HepG2 (cell line): ENCODE data around the gene AKAP12. TPM values are rescaled to one million over a fixed set of nuclear protein-coding genes. Genes with fewer than 3 reads are reported as not detected.

Experiments used
- ATF7-NPFF ChIP-seq: sonication (generic); formaldehyde crosslinking; IDR thresholded peaks from 2 replicates; pipeline ENCODE4 v1.8.1; 2023; ENCODE audit warnings: mild to moderate bottlenecking, low read depth, missing genetic modification reagents, moderate library complexity
- BORCS8-MEF2B ChIP-seq: sonication (generic); formaldehyde crosslinking; IDR thresholded peaks from 2 replicates; pipeline ENCODE4 v1.8.0; 2022; ENCODE audit warnings: mild to moderate bottlenecking, missing genetic modification reagents
- CENPT ChIP-seq: sonication (generic); formaldehyde crosslinking; IDR thresholded peaks from 2 replicates; pipeline ENCODE4 v1.8.0; 2022; ENCODE audit warnings: low read depth, mild to moderate bottlenecking, moderate library complexity, missing genetic modification reagents
- ETV5 ChIP-seq: IDR thresholded peaks from 2 replicates; pipeline ENCODE4 v1.6.1; 2018; ENCODE audit warnings: missing biosample characterization, missing genetic modification reagents, inconsistent platforms, borderline replicate concordance
- GATAD2A ChIP-seq: IDR thresholded peaks from 2 replicates; pipeline ENCODE4 v1.6.1; 2016
- HNRNPK ChIP-seq: fragments of 200-400 bp; formaldehyde crosslinking; IDR thresholded peaks from 2 replicates; pipeline ENCODE4 v1.6.1; 2018; ENCODE audit warnings: low read length, low read depth, moderate library complexity, mild to moderate bottlenecking; ENCODE audit not compliant: poor library complexity, severe bottlenecking
- HOXA9 ChIP-seq: sonication (generic); formaldehyde crosslinking; IDR thresholded peaks from 2 replicates; pipeline ENCODE4 v1.8.1; 2022; ENCODE audit warnings: missing genetic modification reagents, mild to moderate bottlenecking, moderate library complexity, borderline replicate concordance
- PREB ChIP-seq: sonication (generic); formaldehyde crosslinking; IDR thresholded peaks from 2 replicates; pipeline ENCODE4 v1.4.0; 2020; ENCODE audit warnings: missing genetic modification reagents
- SNAI1 ChIP-seq: sonication (generic); formaldehyde crosslinking; IDR thresholded peaks from 2 replicates; pipeline ENCODE4 v1.5.0; 2020; ENCODE audit warnings: mild to moderate bottlenecking, missing genetic modification reagents, borderline replicate concordance
- TARDBP ChIP-seq: sonication (generic); formaldehyde crosslinking; IDR thresholded peaks from 2 replicates; pipeline ENCODE4 v1.8.0; 2022; ENCODE audit warnings: mild to moderate bottlenecking, missing genetic modification reagents
- ZBTB26 ChIP-seq: IDR thresholded peaks from 2 replicates; pipeline ENCODE4 v1.6.1; 2016; ENCODE audit warnings: missing compliant biosample characterization, missing genetic modification reagents, borderline replicate concordance
- ZBTB8A ChIP-seq: sonication (generic); formaldehyde crosslinking; IDR thresholded peaks from 2 replicates; pipeline ENCODE4 v1.4.0; 2020; ENCODE audit warnings: mild to moderate bottlenecking, low read depth, missing genetic modification reagents, borderline replicate concordance
- ZFP36 ChIP-seq: fragments of 150-350 bp; IDR thresholded peaks from 2 replicates; pipeline ENCODE4 v1.6.1; 2018; ENCODE audit warnings: borderline replicate concordance, low read length, low read depth; ENCODE audit not compliant: partially characterized antibody
- ZNF350 ChIP-seq: sonication (generic); formaldehyde crosslinking; IDR thresholded peaks from 2 replicates; pipeline ENCODE4 v1.4.0; 2020; ENCODE audit warnings: mild to moderate bottlenecking, low read depth, missing genetic modification reagents, borderline replicate concordance
- ZNF432 ChIP-seq: sonication (generic); formaldehyde crosslinking; IDR thresholded peaks from 2 replicates; pipeline ENCODE4 v1.5.0; 2020; ENCODE audit warnings: missing genetic modification reagents, mild to moderate bottlenecking, borderline replicate concordance
- ZNF761 ChIP-seq: sonication (generic); formaldehyde crosslinking; conservative IDR thresholded peaks from 2 replicates; pipeline ENCODE4 v1.4.0; 2020; ENCODE audit warnings: mild to moderate bottlenecking, missing genetic modification reagents
- ZNF800 ChIP-seq: sonication (generic); formaldehyde crosslinking; IDR thresholded peaks from 2 replicates; pipeline ENCODE4 v1.4.0; 2020; ENCODE audit warnings: missing genetic modification reagents
- ZSCAN20 ChIP-seq: sonication (generic); formaldehyde crosslinking; IDR thresholded peaks from 2 replicates; pipeline ENCODE4 v1.4.0; 2020; ENCODE audit warnings: missing genetic modification reagents, mild to moderate bottlenecking, borderline replicate concordance
- ZSCAN21 ChIP-seq: sonication (generic); formaldehyde crosslinking; IDR thresholded peaks from 2 replicates; pipeline ENCODE4 v1.8.0; 2022; ENCODE audit warnings: mild to moderate bottlenecking, missing genetic modification reagents, moderate library complexity, borderline replicate concordance
- polyA plus RNA-seq, 8 experiments: library from polyadenylated mRNA; depleted of rRNA in 3 of 8; stranded (reverse) in 7 of 8; unstranded in 1 of 8; fragments of >200 nt; fragmentation: Illumina TruSeq in 4 of 8; extraction: Trizol in 4 of 8; gene quantifications; 2 replicates each; pipeline versions ENCODE4 v1.2.1 to v1.2.3, GENCODE V29; 2011 to 2016; ENCODE audit warnings: low read depth in 4 of 8, missing spikeins in 1 of 8, mixed read lengths in 1 of 8; ENCODE audit not compliant: insufficient read depth in 1 of 8
- total RNA-seq, 5 experiments: library from RNA; depleted of rRNA; stranded (reverse); fragments of >200 nt; fragmentation: Illumina TruSeq; extraction: Trizol; gene quantifications; 2 replicates each; pipeline ENCODE4 v1.2.3, GENCODE V29; 2016; ENCODE audit warnings: low read depth in 1 of 5
- TF ChIP-seq, protein P1 (sequence below), 2 experiments: IDR thresholded peaks; 2 replicates each; pipeline ENCODE4 v1.6.1; 2011 to 2012; ENCODE audit warnings: low read length in 2 of 2, borderline replicate concordance in 1 of 2, low read depth in 1 of 2, mild to moderate bottlenecking in 1 of 2, moderate library complexity in 1 of 2

AKAP12 gene
- total and polyA plus RNA-seq, 2 of the 13 experiments (the other 11 are each of a cell fraction or from before 2014, with no cell fraction given), result 10.6 to 19.0 TPM

- TF ChIP-seq ETV5 (peak; percentile 54), ZBTB26 (CRISPR knock-in tag) (peak; percentile 54; the same call in 1 of the 2 replicates), ZFP36 (no peak), HOXA9 (CRISPR knock-in tag) (peak; percentile 84), ZSCAN20 (peak; percentile 78), ZBTB8A (CRISPR knock-in tag) (peak; percentile 48; the same call in 1 of the 2 replicates), PREB (CRISPR knock-in tag) (peak; percentile 85), BORCS8-MEF2B (CRISPR knock-in tag) (peak; percentile 76; the same call in 1 of the 2 replicates), ZNF800 (peak; percentile 94), TARDBP (CRISPR knock-in tag) (0 out of 2 replicates have a peak, but pooled peaks have one; percentile 8), ATF7-NPFF (CRISPR knock-in tag) (peak; percentile 91), HNRNPK (no peak), ZSCAN21 (peak; percentile 95), GATAD2A (CRISPR knock-in tag) (no peak; the same call in 1 of the 2 replicates), ZNF761 (CRISPR knock-in tag) (peak; percentile 70), ZNF350 (peak; percentile 93), CENPT (CRISPR knock-in tag) (peak; percentile 78; the same call in 1 of the 2 replicates), SNAI1 (CRISPR knock-in tag) (peak; percentile 59; the same call in 1 of the 2 replicates), ZNF432 (peak; percentile 84; the same call in 1 of the 2 replicates)
- TF ChIP-seq, protein P1, sequence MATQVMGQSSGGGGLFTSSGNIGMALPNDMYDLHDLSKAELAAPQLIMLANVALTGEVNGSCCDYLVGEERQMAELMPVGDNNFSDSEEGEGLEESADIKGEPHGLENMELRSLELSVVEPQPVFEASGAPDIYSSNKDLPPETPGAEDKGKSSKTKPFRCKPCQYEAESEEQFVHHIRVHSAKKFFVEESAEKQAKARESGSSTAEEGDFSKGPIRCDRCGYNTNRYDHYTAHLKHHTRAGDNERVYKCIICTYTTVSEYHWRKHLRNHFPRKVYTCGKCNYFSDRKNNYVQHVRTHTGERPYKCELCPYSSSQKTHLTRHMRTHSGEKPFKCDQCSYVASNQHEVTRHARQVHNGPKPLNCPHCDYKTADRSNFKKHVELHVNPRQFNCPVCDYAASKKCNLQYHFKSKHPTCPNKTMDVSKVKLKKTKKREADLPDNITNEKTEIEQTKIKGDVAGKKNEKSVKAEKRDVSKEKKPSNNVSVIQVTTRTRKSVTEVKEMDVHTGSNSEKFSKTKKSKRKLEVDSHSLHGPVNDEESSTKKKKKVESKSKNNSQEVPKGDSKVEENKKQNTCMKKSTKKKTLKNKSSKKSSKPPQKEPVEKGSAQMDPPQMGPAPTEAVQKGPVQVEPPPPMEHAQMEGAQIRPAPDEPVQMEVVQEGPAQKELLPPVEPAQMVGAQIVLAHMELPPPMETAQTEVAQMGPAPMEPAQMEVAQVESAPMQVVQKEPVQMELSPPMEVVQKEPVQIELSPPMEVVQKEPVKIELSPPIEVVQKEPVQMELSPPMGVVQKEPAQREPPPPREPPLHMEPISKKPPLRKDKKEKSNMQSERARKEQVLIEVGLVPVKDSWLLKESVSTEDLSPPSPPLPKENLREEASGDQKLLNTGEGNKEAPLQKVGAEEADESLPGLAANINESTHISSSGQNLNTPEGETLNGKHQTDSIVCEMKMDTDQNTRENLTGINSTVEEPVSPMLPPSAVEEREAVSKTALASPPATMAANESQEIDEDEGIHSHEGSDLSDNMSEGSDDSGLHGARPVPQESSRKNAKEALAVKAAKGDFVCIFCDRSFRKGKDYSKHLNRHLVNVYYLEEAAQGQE (IDR thresholded peaks at IDR 0.05; ENCODE audit: borderline replicate concordance in 1 of 2, low read depth in 1 of 2, low read length in 2 of 2), result no peak; a peak in 2 of 4 replicates
Measured at GRCh38 chr6:151389618-151390275, 150.0 kb downstream of the AKAP12 start (continued).
